GM20431 (cell line): Measurements from ENCODE around the gene METTL21A.

Experiments
- in situ Hi-C: fragments of 300-500 bp; cut with MseI, MboI; formaldehyde crosslinking; loops from one replicate; pipeline ENCODE4 v1.15.0; 2020; ENCODE audit warnings: low sequenced_read_pairs; ENCODE audit not compliant: unreplicated experiment

METTL21A gene

DNA sequence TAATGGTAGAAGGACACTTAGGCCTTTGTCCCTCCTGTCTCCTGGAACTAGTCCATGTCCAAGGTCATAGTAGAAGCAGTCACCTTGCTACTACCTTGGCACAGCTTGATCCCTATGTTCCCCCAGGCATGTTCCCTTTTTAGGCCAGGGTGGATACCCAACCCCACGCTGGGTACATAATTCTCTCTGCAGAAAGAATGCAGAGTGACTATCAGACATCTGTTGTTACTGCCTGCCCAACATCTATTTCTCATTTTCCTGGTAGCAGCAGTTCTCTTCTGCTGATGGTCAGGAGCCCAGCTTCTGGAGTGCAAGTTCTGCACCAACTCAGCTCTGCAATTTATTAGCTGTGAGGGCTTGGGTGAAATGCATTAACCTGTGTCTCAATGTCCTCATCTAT lies 4.4 kb upstream of the METTL21A start:
- in situ Hi-C loops = loop anchor here (25.0 kb wide), 1 partner anchor 408 kb away; the partner anchor contains the start of gene PLEKHM3

DNA sequence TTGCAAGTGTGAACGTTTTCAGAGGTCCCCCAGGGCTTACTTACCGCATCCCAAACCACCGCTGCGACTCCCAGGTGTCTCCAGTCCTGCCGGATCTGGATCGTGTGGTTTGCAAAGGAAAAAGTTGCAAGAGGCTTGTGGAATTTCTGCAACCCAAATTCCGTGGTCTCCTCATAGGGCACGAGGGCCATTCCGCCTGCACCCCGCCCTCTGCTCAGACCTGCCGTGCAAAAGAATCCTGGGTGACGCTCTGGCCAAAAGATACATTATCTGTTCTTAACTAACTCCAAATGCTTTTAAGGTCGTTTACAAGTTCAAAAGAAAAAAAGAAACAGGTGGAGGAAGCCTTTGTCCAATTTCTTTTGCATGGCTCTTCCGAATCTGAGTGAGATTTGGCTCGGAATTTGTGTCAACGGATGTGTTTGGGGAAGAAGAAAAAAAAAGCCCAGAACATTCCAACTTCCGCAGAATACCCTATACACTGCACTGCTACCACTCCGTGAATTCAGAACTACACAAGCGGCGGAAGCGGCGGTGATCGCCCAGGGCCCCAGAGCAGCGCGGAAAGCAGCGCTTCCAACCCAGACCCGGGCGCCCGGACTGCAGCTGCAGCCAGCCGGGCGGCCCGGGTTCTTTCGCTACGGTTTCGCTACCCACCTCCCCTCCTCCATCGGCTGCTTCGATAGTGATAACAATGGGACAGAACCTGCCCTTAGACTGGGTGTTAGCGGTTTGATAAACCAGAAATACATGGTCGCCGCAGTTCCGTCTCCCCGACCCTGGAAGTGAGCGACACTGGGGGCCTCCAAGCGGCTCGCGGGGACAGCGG lies 795 bp downstream of the METTL21A start:
- in situ Hi-C loops = loop anchor here (25.0 kb wide), 1 partner anchor 413 kb away; the partner anchor contains the start of gene PLEKHM3

DNA sequence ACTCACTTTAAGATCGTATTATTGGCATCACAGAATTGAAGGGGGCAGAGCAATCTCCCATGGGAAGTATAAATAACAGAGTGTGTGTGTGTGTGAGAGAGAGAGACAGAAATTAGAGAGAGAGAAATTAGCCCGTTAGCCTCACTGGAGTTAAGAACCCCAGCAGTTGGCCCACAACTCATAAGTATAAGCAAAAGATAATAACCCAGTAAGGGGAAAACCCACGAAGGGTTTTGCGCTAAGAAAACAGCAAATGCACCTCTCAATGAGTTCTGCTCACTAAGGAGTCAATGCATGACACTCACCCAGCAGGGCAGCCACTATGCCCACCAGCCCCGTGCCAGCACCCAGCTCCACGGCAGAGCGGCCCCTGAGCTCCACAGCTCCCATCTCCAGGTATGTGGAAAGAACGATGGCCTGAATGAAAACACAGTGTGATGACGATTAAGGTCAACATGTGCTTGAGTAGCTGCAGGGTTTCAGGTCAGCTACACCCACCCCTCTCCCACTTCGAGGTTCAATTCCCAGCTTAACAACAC lies 3.6 kb downstream of the METTL21A start:
- in situ Hi-C loops = no loop called here

DNA sequence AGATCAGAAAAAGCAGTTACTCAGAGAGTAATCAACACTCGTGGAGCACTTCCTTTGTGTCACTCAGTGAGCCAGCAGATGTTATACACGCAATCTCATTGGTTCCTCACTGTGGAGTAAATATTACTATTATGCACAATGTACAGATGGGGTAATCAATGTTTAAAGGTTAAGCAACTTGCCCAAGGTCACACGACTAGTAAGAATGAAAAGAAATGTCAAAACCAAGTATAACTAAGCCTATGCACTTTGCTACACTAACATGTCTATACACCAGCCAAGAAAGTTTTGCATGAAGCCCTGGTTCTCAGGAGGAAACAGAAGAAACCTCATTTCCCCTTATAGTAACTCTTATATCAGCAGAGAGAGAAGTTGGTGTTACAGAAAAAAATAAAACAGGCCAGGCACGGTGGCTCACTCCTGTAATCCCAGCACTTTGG lies 5.4 kb downstream of the METTL21A start:
- in situ Hi-C loops = no loop called here

DNA sequence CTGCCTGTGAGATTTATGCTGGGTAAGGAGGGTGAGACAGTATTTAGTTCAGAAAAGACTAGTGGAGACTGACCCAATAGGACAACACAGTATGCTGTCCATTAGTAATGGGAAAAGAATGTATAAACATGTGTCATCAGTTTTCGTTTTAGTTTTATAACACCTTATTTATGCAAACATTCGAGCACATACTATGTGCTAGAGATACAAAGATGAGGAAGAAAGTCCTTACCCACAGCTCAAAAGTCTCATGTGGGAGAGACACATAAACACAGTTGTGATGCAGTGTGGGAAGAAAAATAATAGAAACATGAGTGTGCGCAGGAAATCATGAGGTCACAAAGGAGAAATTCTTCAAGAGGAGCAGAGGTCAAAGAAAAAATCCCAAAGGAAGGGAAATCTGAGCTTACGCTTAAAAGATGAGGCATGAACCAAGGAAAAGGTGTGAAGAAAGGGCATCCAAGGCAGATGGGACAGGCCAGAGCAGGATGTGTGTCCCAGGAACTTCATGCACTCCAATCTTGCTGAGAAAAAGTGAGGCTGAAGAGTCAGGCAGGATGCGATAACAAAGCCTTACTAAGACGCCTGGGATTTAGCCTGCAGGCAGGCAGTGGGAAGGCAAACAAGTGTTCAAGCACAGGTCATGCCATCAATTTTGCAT lies 8.1 kb downstream of the METTL21A start:
- in situ Hi-C loops = no loop called here

DNA sequence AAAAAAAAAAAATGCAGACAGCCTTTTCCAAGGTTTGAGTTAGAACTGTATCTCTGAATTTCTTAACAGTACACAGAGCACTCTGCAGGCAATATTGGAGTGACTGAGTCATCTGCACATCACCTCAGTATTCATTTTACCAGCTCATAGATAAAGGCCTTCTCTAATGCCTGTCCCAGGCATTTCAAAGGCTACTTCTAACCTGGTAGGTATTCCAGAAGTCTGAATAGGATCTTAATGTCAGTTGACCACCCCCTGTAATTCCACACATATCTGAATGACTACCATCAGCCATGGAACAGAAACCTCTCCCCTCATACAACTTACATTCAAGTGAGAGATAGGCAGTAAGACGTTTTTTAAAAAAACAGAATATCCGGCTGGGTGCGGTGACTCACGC lies 9.0 kb downstream of the METTL21A start:
- in situ Hi-C loops = no loop called here

DNA sequence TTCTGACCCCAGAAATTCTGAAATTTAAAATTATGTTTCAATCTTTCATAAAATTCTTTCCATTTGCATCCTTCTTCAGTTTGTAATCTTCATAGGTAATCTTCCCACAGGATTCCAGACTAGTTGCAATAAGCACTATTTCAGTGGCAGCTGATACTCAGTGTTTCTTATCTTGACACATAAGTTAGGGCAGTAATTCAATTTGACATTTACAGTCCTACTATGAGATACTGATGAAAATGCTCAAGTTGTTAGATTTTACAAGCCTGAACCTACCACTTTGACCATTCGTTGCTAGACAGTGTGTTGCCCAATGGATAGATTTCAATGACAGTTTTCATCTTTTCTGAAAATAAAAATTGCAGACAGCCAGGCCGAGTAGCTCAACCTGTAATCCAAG lies 10.4 kb downstream of the METTL21A start:
- in situ Hi-C loops = no loop called here

DNA sequence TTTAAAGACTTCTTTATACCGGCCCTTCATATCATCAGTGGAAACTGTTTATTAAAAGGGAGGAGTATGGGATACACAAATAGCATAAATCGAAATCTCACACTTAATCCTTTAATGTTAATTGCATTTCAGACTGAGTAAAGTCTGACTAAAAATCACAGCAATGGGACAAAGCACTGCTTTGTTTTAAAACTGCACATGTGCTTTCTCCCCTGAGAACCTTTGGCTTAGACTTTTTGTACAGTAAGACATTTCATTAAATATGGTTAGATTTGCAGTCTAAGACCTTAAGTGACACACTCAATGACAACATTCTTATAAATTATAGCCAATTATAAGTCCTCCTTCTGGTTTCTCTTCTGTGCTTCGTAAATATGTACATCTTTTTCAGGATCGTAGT lies 12.5 kb downstream of the METTL21A start:
- in situ Hi-C loops = no loop called here

DNA sequence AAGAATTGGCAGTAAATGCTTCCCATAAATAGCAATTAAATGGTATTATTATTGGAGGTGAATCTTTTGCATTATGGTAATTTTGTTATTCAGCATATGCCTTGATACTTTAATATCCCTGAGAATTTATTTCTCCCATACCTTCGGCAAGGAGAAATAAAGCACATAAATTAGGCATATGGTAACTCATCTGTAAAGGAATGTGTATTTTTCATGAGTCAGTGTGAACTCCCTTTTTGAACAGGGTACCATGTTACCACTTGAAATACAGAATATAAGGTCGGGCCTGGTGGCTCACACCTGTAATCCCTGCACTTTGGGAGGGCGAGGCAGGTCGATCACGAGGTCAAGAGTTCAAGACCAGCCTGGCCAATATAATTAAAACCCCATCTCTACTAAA lies 18.4 kb downstream of the METTL21A start:
- in situ Hi-C loops = no loop called here

DNA sequence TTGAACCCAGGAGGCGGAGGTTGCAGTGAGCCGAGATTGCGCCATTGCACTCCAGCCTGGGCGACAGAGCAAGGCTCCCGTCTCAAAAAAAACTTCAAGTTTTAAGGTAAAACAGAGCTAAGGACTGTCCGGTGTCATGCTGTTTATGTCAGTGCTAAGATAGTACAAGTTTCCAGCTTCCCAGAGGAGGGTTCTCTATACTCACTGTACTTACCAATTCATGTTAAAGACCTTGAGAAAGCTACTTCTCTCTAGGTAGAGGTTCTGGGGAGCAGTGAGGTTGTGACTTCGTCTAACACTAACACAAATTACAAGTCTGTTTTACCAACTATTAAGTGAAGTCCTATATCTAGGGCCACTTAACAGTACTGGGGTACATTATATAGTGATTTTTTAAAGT lies 18.8 kb downstream of the METTL21A start:
- in situ Hi-C loops = no loop called here

DNA sequence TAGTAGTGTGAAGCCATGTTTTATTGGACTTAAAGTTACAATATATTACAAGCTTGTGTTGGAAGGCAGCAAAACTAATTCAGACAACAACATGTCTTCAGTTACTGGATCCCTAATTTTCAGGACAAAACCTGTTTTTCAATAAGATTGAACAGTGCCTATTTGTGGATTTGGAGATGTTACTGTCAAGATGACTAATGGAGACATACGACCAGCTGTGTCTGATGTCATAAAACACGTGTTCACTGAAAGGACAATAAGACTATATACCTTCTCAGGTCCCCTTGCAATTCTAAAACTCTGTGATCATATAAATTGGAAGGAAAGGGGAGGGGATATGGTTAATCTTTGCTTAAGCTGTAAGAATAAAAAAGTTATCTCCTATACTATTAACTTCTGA lies 21.7 kb downstream of the METTL21A start:
- in situ Hi-C loops = no loop called here

DNA sequence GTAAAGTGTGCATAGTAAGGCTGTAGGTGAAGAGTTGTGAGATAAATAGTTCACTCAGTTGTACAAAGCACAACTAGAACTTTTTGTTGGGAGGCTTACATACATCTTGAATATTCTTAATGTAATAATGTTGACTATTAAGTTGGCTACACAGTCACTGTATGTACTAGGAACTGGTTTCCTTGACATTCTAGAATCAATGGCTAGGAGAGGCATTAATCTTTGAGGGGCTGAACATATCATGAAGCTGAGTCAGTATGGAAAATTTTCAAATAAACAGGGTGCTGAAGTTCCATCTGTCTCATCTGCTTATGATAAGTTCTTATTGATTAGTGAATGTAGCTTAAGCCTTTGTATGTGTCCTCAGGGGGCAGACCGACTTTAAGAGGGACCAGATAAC lies 23.4 kb downstream of the METTL21A start:
- in situ Hi-C loops = no loop called here

DNA sequence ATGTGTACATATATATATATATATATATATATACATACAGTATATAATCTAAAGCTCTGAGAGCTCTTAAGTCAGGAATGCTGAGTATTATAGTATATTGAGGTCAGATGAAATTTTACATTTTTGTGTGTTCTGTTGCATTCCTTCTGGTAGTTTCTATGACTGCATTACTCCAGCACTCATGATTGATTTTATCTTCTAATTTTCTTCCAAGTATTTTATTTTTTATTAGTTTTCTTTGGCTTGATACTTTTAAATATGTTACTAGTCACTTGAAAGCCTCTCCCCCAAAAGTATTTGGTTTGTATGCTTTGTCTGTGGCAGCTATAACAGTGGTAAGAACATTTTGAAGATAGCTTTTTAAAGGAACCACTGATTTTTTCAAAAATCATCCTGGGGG lies 25.0 kb downstream of the METTL21A start:
- in situ Hi-C loops = no loop called here

DNA sequence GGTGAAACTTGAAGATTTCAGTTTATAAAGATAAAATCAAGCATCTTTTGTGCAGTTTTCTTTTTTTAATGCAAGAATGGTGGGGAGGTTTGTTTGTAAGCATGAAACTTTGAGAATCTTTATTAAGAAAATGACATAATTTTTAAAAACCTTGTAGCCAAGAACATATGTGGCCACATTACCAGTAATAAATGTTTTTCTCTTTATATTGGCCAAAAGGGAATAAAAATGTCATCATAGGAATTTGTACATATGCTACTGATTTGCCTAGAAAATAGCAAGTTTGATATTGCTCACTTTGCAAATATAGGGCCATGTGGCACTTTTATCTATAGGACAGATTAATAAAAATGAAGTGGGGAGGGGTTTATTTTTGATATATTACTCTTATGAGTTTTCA lies 25.6 kb downstream of the METTL21A start:
- in situ Hi-C loops = no loop called here

DNA sequence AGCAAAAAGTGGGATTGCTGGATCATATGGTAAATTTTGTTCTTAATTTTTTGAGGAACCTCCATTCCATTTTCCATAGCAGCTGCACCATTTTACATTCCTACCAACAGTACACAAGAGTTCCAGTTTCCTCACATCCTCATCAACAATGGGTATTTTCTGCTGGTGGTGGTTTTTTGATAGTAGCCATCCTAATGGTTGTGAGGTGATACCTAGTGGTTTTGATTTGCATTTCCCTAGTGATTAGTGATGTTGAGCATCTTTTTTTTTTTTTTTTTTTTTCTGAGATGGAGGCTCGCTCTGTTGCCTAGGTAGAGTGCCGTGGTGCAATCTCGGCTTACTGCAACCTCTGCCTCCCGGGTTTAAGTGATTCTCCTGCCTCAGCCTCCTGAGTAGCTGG lies 30.5 kb downstream of the METTL21A start:
- in situ Hi-C loops = no loop called here

DNA sequence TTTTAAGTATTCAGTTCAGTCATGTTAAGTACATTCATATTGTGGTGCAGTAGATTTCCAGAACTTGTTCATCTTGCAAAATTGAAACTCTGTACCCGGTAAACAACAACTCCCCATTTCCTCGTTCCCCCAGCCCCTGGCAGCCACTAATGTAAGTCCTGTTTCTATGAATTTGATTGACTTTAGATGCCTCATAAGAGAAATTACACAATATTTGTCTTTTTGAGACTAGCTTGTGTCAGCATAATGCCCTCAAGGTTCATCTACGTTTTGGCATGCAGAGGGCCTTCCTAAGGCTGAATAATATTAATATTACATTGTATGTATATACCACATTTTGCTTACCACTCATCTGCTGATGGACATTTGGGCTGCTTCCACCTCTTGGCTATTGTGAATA lies 30.9 kb downstream of the METTL21A start:
- in situ Hi-C loops = no loop called here

DNA sequence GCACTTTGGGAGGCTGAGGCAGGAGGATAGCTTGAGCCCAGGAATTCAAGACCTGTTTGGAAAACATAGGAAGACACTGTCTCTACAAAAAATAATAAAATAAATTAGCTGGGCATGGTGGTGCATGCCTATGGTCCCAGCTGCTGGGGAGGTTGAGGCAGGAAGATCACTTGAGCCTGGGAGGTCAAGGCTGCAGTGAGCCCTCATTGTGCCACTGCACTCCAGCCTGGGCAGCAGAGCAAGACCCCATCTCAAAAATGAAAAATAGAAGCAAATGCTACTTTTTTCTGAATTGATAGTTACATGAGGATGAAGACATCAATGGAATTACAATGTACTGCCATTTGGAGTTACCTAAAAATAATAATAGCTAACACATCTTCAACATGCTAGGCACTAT lies 31.9 kb downstream of the METTL21A start:
- in situ Hi-C loops = no loop called here

DNA sequence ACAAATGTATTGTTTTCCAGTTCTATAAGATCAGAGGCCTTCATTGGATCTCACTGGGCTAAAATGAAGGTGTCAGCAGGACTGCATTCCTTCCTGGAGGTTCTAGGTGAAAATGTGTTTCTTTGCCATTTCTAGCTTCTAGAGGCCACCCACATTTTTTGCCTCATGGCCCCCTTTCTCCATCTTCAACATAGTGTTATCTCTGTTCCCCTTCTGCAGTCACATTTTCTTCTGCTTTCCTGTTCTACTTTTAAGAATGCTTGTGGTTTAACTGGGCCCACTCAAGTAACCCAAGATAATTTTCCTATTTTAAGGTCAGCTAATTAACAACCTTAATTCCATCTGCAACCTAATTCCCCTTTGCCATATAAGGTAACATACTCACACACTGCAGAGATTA lies 36.1 kb downstream of the METTL21A start:
- in situ Hi-C loops = no loop called here

DNA sequence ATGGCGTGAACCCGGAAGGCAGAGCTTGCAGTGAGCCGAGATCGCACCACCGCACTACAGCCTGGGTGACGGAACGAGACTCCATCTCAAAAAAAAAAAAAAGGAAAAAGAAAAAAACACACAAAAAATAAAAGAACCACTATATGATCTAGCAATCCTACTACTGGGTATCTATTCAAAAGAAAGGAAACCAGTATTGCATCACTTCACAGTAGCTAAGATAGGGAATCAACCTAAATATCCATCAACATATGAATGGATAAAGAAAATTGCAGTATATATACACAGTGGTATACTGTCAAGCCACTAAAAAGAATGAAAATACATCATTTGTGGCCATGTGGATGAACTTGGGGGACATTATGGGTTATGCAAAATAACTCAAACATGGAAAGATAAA lies 37.9 kb downstream of the METTL21A start:
- in situ Hi-C loops = no loop called here

DNA sequence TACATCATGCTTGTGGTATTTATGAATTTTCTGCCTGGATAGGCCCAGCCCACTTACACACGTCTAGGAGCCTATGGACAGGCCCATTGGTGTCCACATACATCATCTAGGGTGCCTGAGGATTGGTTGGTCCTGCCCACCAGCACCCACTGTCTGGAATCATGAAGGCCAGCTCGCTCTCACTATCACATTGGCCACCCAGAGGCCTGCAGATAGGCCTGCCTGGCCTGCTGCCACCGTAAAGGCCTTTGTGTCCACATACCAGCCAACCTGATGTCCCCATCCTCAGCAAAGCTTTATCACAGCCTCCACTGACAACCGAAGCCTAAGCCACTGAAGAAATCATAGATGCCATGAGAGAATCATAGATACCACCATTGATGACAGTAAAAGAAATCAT lies 40.2 kb downstream of the METTL21A start:
- in situ Hi-C loops = no loop called here

DNA sequence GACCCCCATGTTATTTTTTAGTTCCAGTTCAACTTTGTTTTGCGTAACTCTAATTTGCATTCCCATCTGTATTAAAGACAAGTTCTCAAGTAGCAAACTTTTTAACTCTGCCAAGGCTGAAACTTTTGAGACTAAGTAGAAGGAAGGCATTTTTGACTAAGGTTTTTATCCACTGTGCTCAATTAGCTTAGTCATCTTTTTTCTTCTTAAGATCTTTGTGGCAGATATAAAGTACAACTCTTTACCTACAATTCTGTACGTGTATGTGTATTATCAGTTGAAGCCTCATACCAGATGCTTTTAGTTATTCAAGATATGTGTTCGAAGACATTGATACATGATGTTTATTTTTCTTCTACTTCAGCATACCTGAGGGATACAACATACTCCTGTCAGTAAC lies 53.8 kb downstream of the METTL21A start:
- in situ Hi-C loops = no loop called here
